ENCODE measurements around the gene ZBTB25.

The ZBTB25 gene

DNA sequence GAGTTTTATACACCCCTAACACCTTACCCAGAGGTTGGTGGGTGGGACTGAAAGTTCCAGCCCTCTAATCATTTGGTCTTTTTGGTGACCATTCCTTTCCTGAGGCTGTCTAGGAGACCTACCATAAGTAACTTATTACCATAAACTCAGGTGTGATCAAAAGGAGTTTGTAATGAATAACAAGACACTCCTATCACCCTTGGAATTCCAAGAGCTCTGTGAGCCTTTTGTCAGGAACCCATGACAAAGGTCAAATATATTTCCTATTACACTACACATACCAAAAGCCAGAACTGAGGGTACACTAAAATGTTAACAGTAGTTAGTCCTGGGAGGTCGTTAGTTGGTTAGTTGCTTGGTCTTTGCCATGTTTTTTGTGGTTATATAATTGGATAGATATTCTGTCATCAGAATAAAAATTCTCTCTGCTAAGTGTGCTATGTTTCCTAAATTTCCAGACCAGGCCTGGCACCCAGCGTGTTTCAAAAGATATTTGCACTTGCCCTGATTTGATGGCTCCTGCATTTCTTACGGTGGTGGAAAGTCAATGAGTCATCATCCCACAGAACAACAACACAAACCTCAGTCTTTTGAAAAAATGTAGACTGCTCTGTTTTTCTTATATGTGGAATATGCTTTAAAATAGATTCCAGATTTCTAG, 65.3 kb downstream of the ZBTB25 start:
- DNase-seq: peak; percentile 25

DNA sequence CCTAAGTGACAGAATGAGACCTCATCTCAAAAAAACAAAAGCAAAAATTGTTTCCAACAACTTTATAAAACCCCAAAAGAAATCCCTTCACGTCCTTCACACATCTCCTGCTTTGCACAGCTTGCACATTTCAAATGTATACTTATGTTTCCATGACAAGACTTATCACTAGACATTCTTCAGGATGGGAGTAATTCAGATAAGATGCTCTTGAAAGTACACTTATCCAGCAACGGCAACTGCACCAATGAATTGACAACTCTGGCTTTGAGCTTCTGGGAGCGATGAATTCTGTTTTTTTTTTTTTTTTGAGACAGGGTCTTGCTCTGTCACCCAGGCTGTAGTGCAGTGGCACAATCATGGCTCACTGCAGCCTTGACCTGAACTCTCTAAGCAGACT, 69.1 kb downstream of the ZBTB25 start:
- no peak for DNase-seq

GRCh38 chr14:64423987-64424386, 79.7 kb downstream of the ZBTB25 start:
- no peak for DNase-seq

- DNase-seq: peak; percentile 68
Measured at GRCh38 chr14:64422756-64423155, 80.9 kb downstream of the ZBTB25 start.

GRCh38 chr14:64422005-64422404, 81.6 kb downstream of the ZBTB25 start:
- no peak for DNase-seq

GRCh38 chr14:64421166-64421565, 82.5 kb downstream of the ZBTB25 start:
- no peak for DNase-seq

DNA sequence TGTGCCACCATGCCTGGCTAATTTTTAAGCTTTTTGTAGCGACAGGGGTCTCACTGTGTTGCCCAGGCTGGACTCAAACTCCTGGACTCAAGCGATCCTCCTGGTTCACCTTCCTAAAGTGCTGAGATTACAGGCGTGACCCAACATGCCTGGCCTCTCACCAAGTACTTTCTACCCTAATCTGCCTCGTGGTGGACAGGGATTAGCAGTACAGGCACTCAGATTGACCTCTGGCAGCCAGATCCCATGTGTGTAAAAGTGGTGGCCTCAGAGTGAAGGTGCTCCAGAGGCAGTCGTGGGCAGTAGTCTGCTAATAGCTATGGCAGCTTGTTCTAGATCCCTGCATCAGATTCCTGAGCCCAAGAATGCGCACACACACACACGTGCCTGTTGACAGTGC, 84.6 kb downstream of the ZBTB25 start:
- no peak for DNase-seq

- DNase-seq: no peak
Measured at GRCh38 chr14:64417771-64418125, 85.9 kb downstream of the ZBTB25 start.

DNA sequence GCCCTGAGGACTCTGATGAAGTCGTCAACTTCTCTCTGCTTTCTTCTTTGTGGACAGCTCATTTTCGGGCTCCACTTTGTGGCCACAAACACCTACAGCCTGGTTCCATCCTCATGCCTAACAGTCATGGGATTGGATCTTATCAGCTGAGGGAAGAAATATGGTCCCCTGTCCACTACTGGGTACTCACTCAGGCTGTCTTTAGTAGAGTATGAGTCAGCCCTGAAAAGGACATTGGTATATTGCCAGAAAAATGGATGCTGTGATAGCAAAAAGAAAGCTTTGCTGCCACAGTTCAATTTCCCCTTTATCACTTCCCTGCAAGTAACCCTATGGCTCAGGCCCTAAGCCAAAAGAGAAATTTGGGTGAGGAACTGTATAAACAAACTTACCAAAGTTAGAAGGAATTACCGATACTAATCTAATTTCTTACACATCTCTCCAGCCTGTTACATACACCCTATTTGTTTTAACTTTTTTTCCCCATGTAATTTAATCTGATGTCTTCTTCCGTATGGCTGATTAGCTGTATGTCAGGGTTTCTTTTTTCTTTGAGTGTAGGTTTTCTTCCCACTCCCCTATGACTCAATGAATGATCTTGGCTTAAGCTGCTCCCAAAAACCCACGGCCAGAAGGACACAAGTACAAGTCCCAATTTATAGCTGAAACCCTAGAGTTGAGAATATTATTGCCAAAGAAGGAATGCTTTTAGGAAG, 86.4 kb downstream of the ZBTB25 start:
- DNase-seq: no peak

DNA sequence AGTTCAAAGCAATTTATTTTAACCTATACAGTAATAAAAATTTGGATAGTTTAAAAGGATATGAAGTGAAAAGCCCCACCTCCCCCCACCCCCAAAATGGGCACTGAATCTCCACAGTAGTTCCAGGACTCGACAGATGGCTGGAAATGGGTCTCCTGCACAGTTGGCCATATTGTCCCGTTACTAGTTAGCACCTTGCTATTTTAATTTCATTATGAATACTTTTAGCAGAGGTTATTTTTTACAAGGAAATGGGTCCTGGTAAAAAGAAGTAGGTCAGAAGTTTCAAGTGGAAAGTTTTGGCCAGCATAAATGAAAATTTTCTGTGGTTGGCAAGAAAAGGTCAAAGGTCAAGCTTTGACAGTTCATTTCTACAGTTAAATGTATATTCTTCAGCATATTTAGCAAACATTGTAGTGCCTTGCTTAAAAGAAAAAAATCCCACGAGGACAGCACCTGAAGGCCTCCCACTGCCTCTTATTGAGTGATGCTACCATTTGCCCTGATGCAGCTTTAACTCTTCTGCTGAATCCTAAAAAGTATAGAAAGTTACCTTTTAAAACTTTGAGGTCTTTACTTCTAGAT, 87.2 kb downstream of the ZBTB25 start:
- no peak for DNase-seq

DNA sequence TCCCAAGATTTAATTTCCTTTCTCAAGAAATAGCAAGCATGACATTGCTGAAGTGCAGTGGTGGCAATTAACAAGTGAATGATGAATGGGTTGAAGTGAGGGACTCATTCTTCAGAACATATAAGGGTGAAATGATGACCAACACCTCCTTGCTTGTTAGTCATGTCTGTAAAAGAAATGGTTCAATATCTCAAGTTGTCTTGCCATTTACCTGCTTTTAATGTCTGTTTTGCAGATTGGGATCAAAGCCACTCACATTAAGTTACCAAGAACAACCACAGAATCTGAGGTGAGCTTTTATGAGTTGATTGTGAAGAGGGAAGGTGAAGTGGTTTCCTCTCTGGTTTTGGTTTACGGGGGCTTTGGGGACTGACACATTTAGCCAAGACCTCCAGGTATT, 91.4 kb downstream of the ZBTB25 start:
- no peak for DNase-seq

- DNase-seq: no peak
Measured at GRCh38 chr14:64411001-64411400, 92.6 kb downstream of the ZBTB25 start.

GRCh38 chr14:64410084-64410774, 93.4 kb downstream of the ZBTB25 start:
- DNase-seq: no peak

DNA sequence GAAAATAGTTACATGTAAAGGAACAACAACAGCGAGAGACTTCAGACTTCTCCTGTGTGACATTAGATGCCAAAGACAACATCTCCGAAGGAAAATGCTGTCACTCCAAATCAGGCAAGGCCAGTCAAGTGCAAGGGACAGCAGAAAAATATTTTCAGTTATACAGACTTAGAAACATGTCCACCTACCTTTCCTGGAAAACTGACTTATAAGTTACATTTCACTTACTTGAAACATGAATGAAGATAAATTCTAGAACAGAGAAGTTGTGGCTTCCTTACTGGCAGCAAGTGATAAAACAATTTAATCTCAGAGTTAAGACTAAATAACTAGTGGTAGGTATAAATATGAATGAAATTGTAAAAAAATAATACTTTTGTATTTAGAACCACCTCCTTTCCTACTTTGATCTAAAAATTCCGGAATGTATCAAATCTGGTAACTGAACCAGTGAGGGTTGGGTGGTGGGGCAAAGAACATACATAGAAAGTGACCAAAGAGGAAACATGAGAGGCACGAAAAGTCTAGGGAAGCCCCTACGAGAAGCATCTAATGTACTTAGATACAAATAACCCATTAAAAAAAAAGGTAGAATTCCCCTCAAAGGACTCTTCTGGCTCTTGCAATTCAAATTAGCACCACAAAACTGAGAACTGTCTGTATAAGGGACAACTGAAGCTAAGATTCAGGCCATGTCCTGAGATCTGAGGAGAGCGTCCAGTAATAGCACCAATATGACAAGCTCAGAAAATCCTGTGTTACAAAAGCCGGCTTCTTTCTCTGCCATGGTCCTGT, 94.3 kb downstream of the ZBTB25 start:
- no peak for DNase-seq

DNA sequence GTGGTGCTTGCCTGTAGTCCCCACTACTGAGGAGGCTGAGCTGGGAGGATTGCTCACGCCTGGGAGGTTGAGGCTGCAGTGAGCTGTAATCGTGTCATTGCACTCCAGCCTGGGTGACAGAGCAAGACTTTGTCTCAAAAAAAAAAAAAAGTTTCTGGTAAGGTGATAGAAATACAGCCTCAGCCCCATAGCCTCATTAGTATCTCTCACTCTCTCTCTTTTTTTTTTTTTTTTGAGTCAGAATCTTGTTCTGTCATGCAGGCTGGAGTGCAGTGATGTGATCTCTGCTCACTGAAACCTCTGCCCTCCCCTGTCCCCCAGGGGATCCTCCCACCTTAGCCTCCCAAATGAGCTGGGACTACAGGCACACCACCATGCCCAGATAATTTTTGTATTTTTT, 96.3 kb downstream of the ZBTB25 start:
- no peak for DNase-seq

GRCh38 chr14:64405295-64405694, 98.3 kb downstream of the ZBTB25 start:
- DNase-seq: no peak

DNA sequence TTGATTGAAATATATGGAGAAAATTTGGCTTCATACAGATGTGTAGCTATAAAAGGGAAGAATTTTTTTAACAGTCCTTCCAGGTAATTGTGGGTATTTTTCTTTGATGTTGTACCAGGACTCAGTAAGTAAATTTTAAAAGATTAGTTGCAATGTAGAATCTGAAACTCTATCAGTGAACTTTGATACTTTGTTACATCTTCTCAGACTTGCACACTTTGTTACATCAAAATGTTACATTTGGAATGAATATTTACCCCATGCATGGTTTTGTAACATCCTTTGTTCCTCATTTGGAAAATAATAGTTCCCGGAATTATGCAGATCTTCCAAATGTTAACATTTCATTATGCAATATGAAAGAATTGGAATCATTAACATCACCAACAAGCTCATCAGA, 101.7 kb downstream of the ZBTB25 start:
- no peak for DNase-seq

- no peak for DNase-seq
Measured at GRCh38 chr14:64400829-64401459, 102.7 kb downstream of the ZBTB25 start.
